AG04450 (cell line): ENCODE results near the gene ELOA2. TPM values are rescaled to one million over a fixed set of nuclear protein-coding genes. Genes with fewer than 3 reads are reported as not detected.

Experiments used
- polyA plus RNA-seq: library from polyadenylated mRNA; depleted of rRNA; stranded (reverse); fragments of >200 nt; gene quantifications from 2 replicates; pipeline ENCODE4 v1.2.3, GENCODE V29; 2011; rRNA removed

The ELOA2 gene
- polyA plus RNA-seq, 1 experiment = not detected

Other genes with a start within 250 kb of the ELOA2 start
- gene PIAS2, start 118.1 kb downstream of the ELOA2 start, polyA plus RNA-seq = 10.0 and 10.1 TPM in 2 replicates
- 1.9 and 2.9 TPM in 2 replicates for gene KATNAL2, start 118.0 kb downstream of the ELOA2 start, polyA plus RNA-seq
- gene HDHD2, start 114.9 kb upstream of the ELOA2 start, polyA plus RNA-seq = 18.3 and 18.5 TPM in 2 replicates
- gene IER3IP1, start 140.7 kb upstream of the ELOA2 start, polyA plus RNA-seq = 18.6 and 28.6 TPM in 2 replicates
- not detected in 2 replicates for gene SKOR2, start 216.0 kb upstream of the ELOA2 start, polyA plus RNA-seq